H1 (cell line): ENCODE results near the gene LAMC1. TPM values are rescaled to one million over a fixed set of nuclear protein-coding genes. Genes with fewer than 3 reads are reported as not detected.

ENCODE experiments used
- CTCF ChIA-PET: fragments of 300-600 bp; sonication (Branson Sonifier 250); formaldehyde crosslinking; loops from one replicate; lab custom pipeline; 2021; ENCODE audit not compliant: partially characterized antibody; lab: Charles Lee
- POLR2A ChIA-PET: fragments of 300-600 bp; sonication (Branson Sonifier 250); formaldehyde crosslinking; loops from one replicate; lab custom pipeline; 2021; ENCODE audit warnings: inconsistent platforms; ENCODE audit not compliant: partially characterized antibody; lab: Charles Lee
- DNase-seq, 2 experiments: peaks; one replicate each; pipeline versions ENCODE4 v3.0.0 to v3.0.0-alpha.2; 2010 to 2022; ENCODE audit warnings: low spot score in 2 of 2, low read depth in 1 of 2, mixed read lengths in 1 of 2
- FAIRE-seq: peaks from 2 replicates; lab custom pipeline; 2011; peaks lifted over from hg19 to GRCh38; lab: Jason Lieb, UNC
- H2AFZ ChIP-seq: 2 replicates; pipeline ENCODE4 v1.8.1; 2012; ENCODE audit warnings: low read length, inconsistent platforms
- H2AK5ac ChIP-seq: 2 replicates; pipeline ENCODE4 v1.6.1; 2013; ENCODE audit warnings: low read depth, low read length
- H2BK120ac ChIP-seq: replicated peaks from 2 replicates; pipeline ENCODE3; 2013; ENCODE audit warnings: low read depth, low read length, inconsistent platforms
- H2BK12ac ChIP-seq: 2 replicates; pipeline ENCODE4 v1.6.1; 2013; ENCODE audit warnings: low read depth, low read length
- H2BK15ac ChIP-seq: 2 replicates; pipeline ENCODE4 v1.6.1; 2013; ENCODE audit warnings: low read length
- H2BK20ac ChIP-seq: 2 replicates; pipeline ENCODE4 v1.6.1; 2013; ENCODE audit warnings: low read length
- H2BK5ac ChIP-seq: 2 replicates; pipeline ENCODE4 v1.6.1; 2013; ENCODE audit warnings: low read depth, low read length
- H3K14ac ChIP-seq: 2 replicates; pipeline ENCODE4 v1.6.1; 2013; ENCODE audit warnings: inconsistent platforms; ENCODE audit not compliant: insufficient read length
- H3K18ac ChIP-seq: 2 replicates; pipeline ENCODE4 v1.6.1; 2013; ENCODE audit warnings: low read length; ENCODE audit errors: extremely low read depth
- H3K23ac ChIP-seq: 2 replicates; pipeline ENCODE4 v1.6.1; 2013; ENCODE audit warnings: inconsistent platforms; ENCODE audit not compliant: insufficient read length
- H3K23me2 ChIP-seq: 2 replicates; pipeline ENCODE4 v1.6.1; 2013; ENCODE audit warnings: low read depth, low read length
- H3K27ac ChIP-seq: 2 replicates; pipeline ENCODE4 v1.6.1; 2011; ENCODE audit warnings: low read depth, low read length, inconsistent platforms
- H3K27me3 ChIP-seq, 4 experiments: replicated peaks in 1 of 4; 1 replicate in 1 of 4; 2 replicates in 3 of 4; pipeline versions ENCODE4 v1.6.1 to v1.8.1; 2011 to 2013; ENCODE audit warnings: low read length in 3 of 4, mild to moderate bottlenecking in 3 of 4, inconsistent platforms in 2 of 4, mixed read lengths in 2 of 4, moderate library complexity in 1 of 4; ENCODE audit not compliant: control insufficient read depth in 3 of 4, insufficient read depth in 3 of 4; ENCODE audit errors: extremely low read depth in 1 of 4
- H3K36me3 ChIP-seq, 4 experiments: 2 replicates each; pipeline versions ENCODE4 v1.6.1 to v1.8.1; 2011 to 2013; ENCODE audit warnings: mild to moderate bottlenecking in 4 of 4, low read length in 3 of 4, moderate library complexity in 2 of 4, control low read depth in 1 of 4, inconsistent platforms in 1 of 4; ENCODE audit not compliant: insufficient read depth in 4 of 4, control insufficient read depth in 2 of 4
- H3K4ac ChIP-seq: replicated peaks from 2 replicates; pipeline ENCODE3; 2013; ENCODE audit warnings: low read length, low read depth, mixed read lengths, inconsistent platforms; ENCODE audit not compliant: insufficient read length
- H3K4me1 ChIP-seq, 4 experiments: replicated peaks in 1 of 4; 1 replicate in 1 of 4; 2 replicates in 3 of 4; pipeline versions ENCODE4 v1.6.1 to v1.8.1; 2011 to 2013; ENCODE audit warnings: low read length in 3 of 4, inconsistent platforms in 2 of 4, mixed read lengths in 1 of 4; ENCODE audit not compliant: insufficient read depth in 4 of 4, control insufficient read depth in 3 of 4
- H3K4me2 ChIP-seq, 2 experiments: 2 replicates each; pipeline versions ENCODE4 v1.6.1 to v1.8.1; 2011 to 2013; ENCODE audit warnings: low read depth in 2 of 2, low read length in 2 of 2, control low read depth in 1 of 2, inconsistent platforms in 1 of 2, mild to moderate bottlenecking in 1 of 2; ENCODE audit not compliant: insufficient read depth in 1 of 2
- H3K4me3 ChIP-seq, 4 experiments: fragments of 200-600, 300-600 bp in 1 of 4; sonication (generic), shearing (Covaris generic), sonication (Bioruptor Twin) in 1 of 4; 2 replicates each; pipeline versions ENCODE4 v1.5.1 to v1.8.1; 2011 to 2016; ENCODE audit warnings: low read length in 4 of 4, low read depth in 3 of 4, control low read depth in 2 of 4, inconsistent platforms in 2 of 4, mild to moderate bottlenecking in 2 of 4, mixed read lengths in 1 of 4, moderate library complexity in 1 of 4; ENCODE audit not compliant: insufficient read depth in 2 of 4; ENCODE audit errors: extremely low read depth in 1 of 4
- H3K56ac ChIP-seq: replicated peaks from 2 replicates; pipeline ENCODE3; 2013; ENCODE audit warnings: low read depth, mild to moderate bottlenecking, mixed read lengths, low read length, inconsistent platforms; ENCODE audit not compliant: insufficient read length
- H3K79me1 ChIP-seq: 2 replicates; pipeline ENCODE4 v1.6.1; 2013; ENCODE audit warnings: low read depth, low read length, control low read depth
- H3K79me2 ChIP-seq, 2 experiments: 2 replicates each; pipeline versions ENCODE4 v1.6.1 to v1.8.1; 2012 to 2013; ENCODE audit warnings: low read length in 2 of 2, mild to moderate bottlenecking in 2 of 2, inconsistent platforms in 1 of 2; ENCODE audit not compliant: insufficient read depth in 2 of 2, control insufficient read depth in 1 of 2
- H3K9ac ChIP-seq, 4 experiments: replicated peaks in 1 of 4; 1 replicate in 1 of 4; 2 replicates in 3 of 4; pipeline versions ENCODE4 v1.6.1 to v1.8.1; 2011 to 2013; ENCODE audit warnings: low read depth in 3 of 4, low read length in 3 of 4, control low read depth in 2 of 4, mild to moderate bottlenecking in 2 of 4, moderate library complexity in 2 of 4, inconsistent platforms in 1 of 4; ENCODE audit errors: extremely low read depth in 1 of 4
- H3K9me3 ChIP-seq, 2 experiments: 2 replicates each; pipeline versions ENCODE4 v1.6.1 to v1.8.1; 2012 to 2013; ENCODE audit warnings: mild to moderate bottlenecking in 2 of 2, moderate library complexity in 2 of 2, control low read depth in 1 of 2, inconsistent platforms in 1 of 2, low read depth in 1 of 2, low read length in 1 of 2, mixed read lengths in 1 of 2; ENCODE audit not compliant: insufficient read depth in 2 of 2
- H4K20me1 ChIP-seq, 2 experiments: replicated peaks in 1 of 2; 2 replicates each; pipeline versions ENCODE3 to v1.8.1; 2011 to 2013; ENCODE audit warnings: inconsistent platforms in 2 of 2, low read length in 2 of 2, mild to moderate bottlenecking in 1 of 2; ENCODE audit not compliant: insufficient read depth in 2 of 2, control insufficient read depth in 1 of 2
- H4K5ac ChIP-seq: 2 replicates; pipeline ENCODE4 v1.6.1; 2013; ENCODE audit warnings: low read length, low read depth, mixed read lengths, inconsistent platforms; ENCODE audit not compliant: insufficient read length
- H4K8ac ChIP-seq: 2 replicates; pipeline ENCODE4 v1.8.0; 2013; ENCODE audit warnings: mild to moderate bottlenecking, moderate library complexity, low read length, inconsistent platforms; ENCODE audit not compliant: insufficient read depth; ENCODE audit errors: extremely low read depth
- H4K91ac ChIP-seq: replicated peaks from 2 replicates; pipeline ENCODE3; 2013; ENCODE audit warnings: low read length, mixed read lengths, inconsistent platforms; ENCODE audit not compliant: insufficient read length
- ATF2 ChIP-seq: IDR thresholded peaks from 2 replicates; pipeline ENCODE4 v1.6.1; 2012; ENCODE audit warnings: low read length, inconsistent platforms
- BRCA1 ChIP-seq: IDR thresholded peaks from 2 replicates; pipeline ENCODE4 v1.6.1; 2012; ENCODE audit warnings: low read depth, low read length, improper control_type of control experiment
- CBX8 ChIP-seq: fragments of 300-800, 300-1000 bp; sonication (generic); IDR thresholded peaks from 2 replicates; pipeline ENCODE4 v1.7.1; 2016; ENCODE audit warnings: low read depth, low read length, borderline replicate concordance
- CEBPB ChIP-seq: IDR thresholded peaks from 2 replicates; pipeline ENCODE4 v1.6.1; 2012; ENCODE audit warnings: low read depth, low read length
- GABPA ChIP-seq: IDR thresholded peaks from 2 replicates; pipeline ENCODE4 v1.6.1; 2011; ENCODE audit warnings: mild to moderate bottlenecking, low read length, moderate library complexity, borderline replicate concordance; ENCODE audit not compliant: insufficient read depth
- HDAC6 ChIP-seq: IDR thresholded peaks from one replicate; pipeline ENCODE4 v1.7.1; 2012; ENCODE audit warnings: low read depth, mild to moderate bottlenecking, inconsistent platforms, low read length, moderate library complexity
- MAFK ChIP-seq: IDR thresholded peaks from 2 replicates; pipeline ENCODE4 v1.6.1; 2012; ENCODE audit warnings: low read depth, mild to moderate bottlenecking, improper control_type of control experiment, low read length
- NRF1 ChIP-seq: IDR thresholded peaks from 2 replicates; pipeline ENCODE4 v1.6.1; 2011; ENCODE audit warnings: mild to moderate bottlenecking, low read depth, low read length, improper control_type of control experiment
- PHF8 ChIP-seq: fragments of 200-600 bp; sonication (generic); conservative IDR thresholded peaks from 2 replicates; pipeline ENCODE4 v1.7.1; 2012; ENCODE audit warnings: low read depth, mild to moderate bottlenecking, inconsistent platforms, low read length, moderate library complexity
- RFX5 ChIP-seq: IDR thresholded peaks from 2 replicates; pipeline ENCODE4 v1.6.1; 2011; ENCODE audit warnings: low read depth, low read length, improper control_type of control experiment, borderline replicate concordance
- SIN3A ChIP-seq, 2 experiments: IDR thresholded peaks in 1 of 2; conservative IDR thresholded peaks in 1 of 2; 2 replicates each; pipeline ENCODE4 v1.6.1; 2011 to 2012; ENCODE audit warnings: low read length in 2 of 2, improper control_type of control experiment in 1 of 2, low read depth in 1 of 2, mild to moderate bottlenecking in 1 of 2
- SP4 ChIP-seq: IDR thresholded peaks from 2 replicates; pipeline ENCODE4 v1.6.1; 2012; ENCODE audit warnings: low read length, inconsistent platforms
- TEAD4 ChIP-seq: IDR thresholded peaks from 2 replicates; pipeline ENCODE4 v1.6.1; 2012; ENCODE audit warnings: low read depth, low read length, inconsistent platforms, mixed read lengths
- WGBS, 2 experiments: shearing (Covaris generic) in 1 of 2; methylation state at CpG; one replicate each; pipeline versions ENCODE4 v1.1.6 to v1.1.7; 2013 to 2015; ENCODE audit warnings: low lambda C conversion rate in 2 of 2, mixed read lengths in 2 of 2, inconsistent platforms in 1 of 2, low coverage in 1 of 2, missing lambda C conversion rate in 1 of 2; ENCODE audit not compliant: insufficient replicate concordance in 2 of 2, insufficient coverage in 1 of 2, insufficient read length in 1 of 2; ENCODE audit errors: extremely low coverage in 1 of 2, missing lambda C conversion rate in 1 of 2; 5-methylcytosine and 5-hydroxymethylcytosine counted together
- polyA plus RNA-seq, 7 experiments: library from polyadenylated mRNA; depleted of rRNA in 3 of 7; stranded (reverse) in 5 of 7; unstranded in 2 of 7; fragments of >200 nt in 5 of 7; fragments of 200-250 nt in 2 of 7; gene quantifications; 1 replicate in 5 of 7; 2 replicates in 1 of 7; 4 replicates in 1 of 7; pipeline versions ENCODE4 v1.2.1 to v1.2.3, GENCODE V29; 2011 to 2013; ENCODE audit warnings: missing spikeins in 2 of 7, mixed read lengths in 2 of 7
- total RNA-seq: library from RNA; stranded (reverse); fragmentation: NEBNext Ultra II Directional; extraction: Animal tissue kit (Norgen Biotek cat#: 25700); gene quantifications from 2 replicates; pipeline ENCODE4 v1.2.1, GENCODE V29; 2021

Gene LAMC1
- total and polyA plus RNA-seq, 2 of the 8 experiments (the other 6 are each of a cell fraction or from before 2014, with no cell fraction given), result 47.6 to 90.3 TPM

GRCh38 chr1:183126528-183126927 lies 103.3 kb downstream of the LAMC1 start:
- FAIRE-seq, result no peak
- no peak overlapping the region for H2BK12ac ChIP-seq
- no peak overlapping the region for H3K4me3 ChIP-seq
- no peak overlapping the region for H2AFZ ChIP-seq
- no peaks in the 10 kb centered on the region for H3K79me1 ChIP-seq
- no peak overlapping the region for H3K56ac ChIP-seq
- H3K4me2 ChIP-seq, result no peak overlapping the region
- no peak overlapping the region for H3K14ac ChIP-seq
- no peak overlapping the region for H3K4ac ChIP-seq
- no peak overlapping the region for H3K18ac ChIP-seq
- no peak overlapping the region for H3K9ac ChIP-seq
- H2BK20ac ChIP-seq, result no peak overlapping the region
- no peaks in the 10 kb centered on the region for H3K23me2 ChIP-seq
- H3K9me3 ChIP-seq, result no peaks in the 10 kb centered on the region
- no peak overlapping the region for H4K8ac ChIP-seq
- no peak overlapping the region for H3K27ac ChIP-seq
- no peak overlapping the region for H2BK15ac ChIP-seq
- H2AK5ac ChIP-seq, result no peak overlapping the region
- POLR2A ChIA-PET, result no interaction called here
- H2BK120ac ChIP-seq, result no peak overlapping the region
- no peaks in the 10 kb centered on the region; a peak in 1 of 4 replicates for H3K79me2 ChIP-seq
- H4K5ac ChIP-seq, result no peak overlapping the region
- no peak overlapping the region for H2BK5ac ChIP-seq
- H4K20me1 ChIP-seq, result peaks cover 0 to 3% of the 10 kb centered on the region in 2 experiments
- H3K23ac ChIP-seq, result no peak overlapping the region
- no peaks in the 10 kb centered on the region for H3K4me1 ChIP-seq
- no peak overlapping the region for H4K91ac ChIP-seq
- 77% methylated on average over 1 of the region's 1 CpG; no CpG with 5 or more reads in 1 of the 2 experiments for WGBS, 2 experiments
- H3K27me3 ChIP-seq, result no peaks in the 10 kb centered on the region
- peaks cover 8 to 55% (median 27%) of the 10 kb centered on the region in 4 experiments for H3K36me3 ChIP-seq
- no peak for DNase-seq
- CTCF ChIA-PET, result interaction anchor here (0.6 to 1.0 kb wide), 2 partner anchors 102 to 214 kb away, joined by 3 to 4 read pairs; no protein-coding TSS in a partner anchor
- no peak for TF ChIP-seq HDAC6
- no peak for TF ChIP-seq BRCA1
- TF ChIP-seq SP4, result no peak
- TF ChIP-seq NRF1, result no peak
- TF ChIP-seq RFX5, result no peak
- no peak for TF ChIP-seq CBX8
- no peak for TF ChIP-seq SIN3A (conservative IDR thresholded peaks at IDR 0.05 in 1 of 2, IDR thresholded peaks at IDR 0.05 in 1 of 2; ENCODE audit: low read depth in 1 of 2, low read length in 2 of 2)
- no peak for TF ChIP-seq MAFK
- no peak for TF ChIP-seq CEBPB
- TF ChIP-seq TEAD4, result no peak
- no peak for TF ChIP-seq PHF8
- TF ChIP-seq ATF2, result no peak
- TF ChIP-seq GABPA, result no peak
